Measurements from ENCODE around the gene CDC25B. TPM values are rescaled to one million over a fixed set of nuclear protein-coding genes. Genes with fewer than 3 reads are reported as not detected.

CDC25B gene
- total RNA-seq, result 103 and 105 TPM in 2 replicates

DNA sequence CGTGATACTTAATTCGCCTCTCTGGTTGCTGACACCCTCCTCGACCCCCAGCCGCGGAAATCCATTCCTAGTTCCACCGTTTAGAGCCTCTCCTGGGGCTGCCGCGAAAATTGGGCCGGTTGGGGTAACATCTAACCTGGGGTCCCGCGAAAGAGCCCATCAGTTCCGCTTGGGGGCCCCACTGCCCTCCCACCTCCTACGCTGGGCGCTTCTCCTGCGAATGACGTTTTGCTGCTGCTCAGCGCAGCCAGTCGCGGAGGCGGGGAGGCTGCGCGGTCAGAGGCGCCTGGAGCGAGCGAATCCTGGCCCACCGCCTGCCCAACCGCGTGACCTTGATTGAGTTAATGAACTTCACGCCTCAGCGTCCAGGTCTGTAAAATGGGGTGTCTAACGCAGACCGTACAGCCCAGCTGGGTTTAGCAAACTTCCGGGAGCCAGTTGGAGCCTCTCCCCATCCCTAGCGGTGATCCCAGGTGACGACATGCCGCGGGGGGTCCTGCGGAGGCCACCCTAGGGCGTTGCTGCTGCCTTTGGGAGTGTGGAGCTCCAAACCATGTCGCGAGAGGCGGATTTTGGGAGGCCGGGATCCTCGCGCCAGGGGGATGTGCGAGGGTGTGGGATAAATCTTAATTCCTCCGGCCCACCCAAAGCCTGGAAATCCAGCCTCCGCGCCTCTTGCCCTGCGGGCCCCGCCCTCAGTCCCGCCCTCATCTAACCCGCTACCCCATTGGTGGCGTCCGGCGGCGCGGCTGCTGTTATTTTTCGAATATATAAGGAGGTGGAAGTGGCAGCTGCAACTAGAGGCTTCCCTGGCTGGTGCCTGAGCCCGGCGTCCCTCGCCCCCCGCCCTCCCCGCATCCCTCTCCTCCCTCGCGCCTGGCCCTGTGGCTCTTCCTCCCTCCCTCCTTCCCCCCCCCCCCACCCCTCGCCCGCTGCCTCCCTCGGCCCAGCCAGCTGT is at the start of gene CDC25B:
Gene CDC25B, plus strand, starts transcription at position 800 of the 958 bp plus-strand sequence. CDS start 222 bp downstream, outside the sequence.

DNA sequence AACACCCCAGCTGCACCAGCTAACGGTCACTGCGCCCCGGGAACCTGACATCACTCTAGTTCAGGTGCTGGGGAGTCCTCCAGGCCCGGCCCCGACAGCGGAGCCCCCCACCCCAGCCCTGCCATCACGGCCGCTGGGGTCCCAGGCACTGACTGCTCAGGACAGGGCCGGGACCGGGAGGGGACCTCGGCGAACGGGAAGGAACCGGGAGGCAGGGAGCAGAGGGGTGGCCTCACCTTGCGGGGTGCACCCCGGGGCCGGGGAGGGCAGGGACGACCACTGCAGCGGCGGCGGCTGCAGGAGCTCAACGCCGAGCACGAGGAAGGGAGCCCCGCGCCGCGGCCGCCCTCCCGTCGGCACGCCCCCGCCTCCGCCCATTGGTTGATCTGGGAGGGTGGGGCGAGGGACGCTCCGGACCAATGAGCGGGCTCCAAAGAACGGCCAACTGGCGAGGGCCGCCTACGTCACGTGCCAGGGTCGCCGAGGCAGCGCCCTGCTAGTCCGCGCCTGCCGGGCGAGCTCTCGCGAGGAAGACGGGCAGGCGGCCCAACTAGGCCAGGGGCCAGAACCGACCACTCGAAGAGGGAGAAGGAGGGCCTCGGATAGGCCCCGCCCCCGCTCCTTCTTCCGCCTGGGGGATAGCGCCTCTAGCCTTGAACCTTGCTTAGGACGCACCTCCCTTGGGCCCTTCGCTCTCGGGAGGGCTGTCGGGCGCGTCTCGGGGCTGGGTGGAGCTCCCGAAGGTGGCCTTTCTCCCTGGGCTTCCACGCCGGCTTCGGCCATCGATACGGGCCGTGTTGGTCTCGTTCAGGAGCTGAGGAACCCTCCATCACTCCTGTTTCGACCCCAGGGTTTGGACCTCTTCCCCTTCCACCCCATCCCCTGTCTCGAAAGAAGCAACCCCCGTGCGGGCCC is 28.4 kb upstream of the CDC25B start, which contains the start of gene ADISSP:
Gene ADISSP, minus strand, starts transcription at position 327 of the 915 bp plus-strand sequence. CDS start 7,653 bp downstream, outside the sequence.

DNA sequence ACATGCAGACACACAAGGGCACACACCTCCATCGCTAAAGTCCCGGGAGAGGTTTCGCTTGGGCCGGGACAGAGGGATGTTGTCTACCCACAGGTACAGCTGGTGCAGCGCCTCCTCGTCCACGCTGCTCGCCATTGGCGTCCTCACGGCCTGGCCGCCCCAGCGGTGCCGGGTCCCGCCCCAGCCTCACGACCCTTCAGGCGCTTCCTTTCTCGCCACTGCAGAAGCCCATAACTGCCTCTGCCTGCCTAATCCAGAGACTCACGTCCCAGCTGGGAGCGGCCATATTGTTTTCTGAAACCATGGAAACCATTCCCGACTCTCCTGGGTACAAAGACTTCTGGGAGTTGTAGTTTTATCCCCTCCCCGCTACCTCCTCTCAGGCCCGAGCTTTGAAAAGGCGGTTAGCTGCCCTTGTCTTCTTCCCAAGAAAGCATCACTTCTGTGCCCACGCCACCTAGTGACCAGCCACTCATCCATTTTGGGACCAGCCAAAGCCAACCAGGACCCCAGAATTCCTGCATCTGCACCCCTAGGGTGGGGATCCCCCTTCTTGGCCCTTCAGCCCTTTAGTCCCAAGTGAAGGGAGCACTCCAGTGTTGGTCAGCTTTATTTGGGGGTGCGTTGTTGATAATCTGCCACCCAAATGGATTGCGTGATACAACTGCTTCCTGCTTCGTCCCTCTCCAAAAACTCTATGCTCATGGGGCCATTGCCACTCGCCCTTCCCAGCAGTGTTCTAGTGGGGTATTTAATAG is 14.8 kb upstream of the CDC25B start, which contains the start of gene SPEF1:
Gene SPEF1, minus strand, starts transcription at position 296 of the 758 bp plus-strand sequence. Its CDS starts 161 bp downstream, at position 135.

DNA sequence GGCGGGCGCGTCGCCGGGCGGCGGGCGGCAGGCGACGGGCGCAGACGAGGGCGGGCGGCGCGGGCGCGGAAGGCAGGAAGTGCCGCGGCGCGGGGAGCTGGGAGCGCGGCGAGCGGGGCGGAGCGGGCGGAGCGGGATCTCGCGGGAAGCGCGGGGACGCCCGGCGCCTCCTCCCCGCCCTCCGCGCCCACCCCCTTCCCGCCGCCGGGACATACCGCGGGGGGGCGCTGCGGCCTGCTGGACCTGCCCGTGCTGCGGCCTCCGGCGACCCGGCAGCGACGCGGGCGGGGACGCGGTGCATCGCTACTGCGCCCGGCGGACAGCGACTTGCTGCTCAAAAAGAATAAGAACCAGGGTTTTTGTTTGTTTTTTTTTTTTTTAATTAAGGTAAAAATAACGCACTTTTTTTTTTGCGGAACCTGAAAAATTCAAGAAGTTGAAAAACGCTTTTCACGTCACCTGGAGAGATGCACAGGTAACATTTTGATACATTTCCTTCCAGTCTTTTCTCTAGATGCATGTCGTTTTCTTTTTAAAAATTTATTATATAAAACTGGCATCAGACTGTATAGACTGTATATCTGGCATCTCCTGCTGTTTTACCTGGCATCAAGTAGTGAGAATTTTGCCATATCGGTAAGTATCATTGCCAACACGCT is 9.3 kb upstream of the CDC25B start, which contains the start of gene CENPB:
Gene CENPB, minus strand, starts transcription at position 76 of the 659 bp plus-strand sequence. CDS start 257 bp downstream, outside the sequence.

GRCh38 chr20:3820048-3820900 is 24.2 kb downstream of the CDC25B start, which contains the start of gene AP5S1:
TSS of gene AP5S1 (plus strand) at chr20:3820547. CDS start at chr20:3822118, 1,571 bp downstream.

DNA sequence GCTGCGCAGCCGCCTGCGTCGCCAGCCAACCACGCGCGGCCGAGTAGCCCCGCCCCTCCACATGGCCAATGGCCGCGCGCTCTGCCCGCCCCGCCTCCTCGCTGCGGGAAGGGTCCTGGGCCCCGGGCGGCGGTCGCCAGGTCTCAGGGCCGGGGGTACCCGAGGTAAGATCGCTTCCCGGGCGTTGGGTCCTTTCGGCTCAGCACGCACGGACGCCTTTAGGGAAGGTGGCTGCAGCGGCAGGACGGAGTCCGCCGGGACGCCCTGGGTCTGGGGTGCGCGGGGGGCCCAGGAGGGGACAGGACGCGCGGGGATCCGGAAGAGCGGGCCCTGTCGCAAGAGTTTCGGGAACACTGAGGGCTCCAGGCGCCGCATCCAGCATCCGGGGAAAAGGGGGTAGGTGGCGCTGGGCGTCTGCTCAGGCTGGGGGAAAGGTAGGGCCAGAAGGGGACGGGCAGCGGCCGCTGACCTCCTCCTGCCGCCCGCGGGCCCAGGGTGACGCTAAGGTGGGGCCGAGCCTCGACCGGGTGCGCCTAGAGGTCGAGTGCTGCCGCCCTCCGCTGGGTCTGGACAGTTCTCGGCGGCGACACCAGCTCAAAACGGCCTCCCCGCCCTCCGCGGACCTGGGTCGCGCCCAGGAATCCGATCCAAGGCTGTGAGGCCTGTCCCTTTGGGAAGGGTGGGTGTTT is 50.8 kb downstream of the CDC25B start, which contains the start of gene MAVS:
Gene MAVS, plus strand, starts transcription at position 95 of the 689 bp plus-strand sequence. CDS start 7,791 bp downstream, outside the sequence.

Other genes with a start within 250 kb of the CDC25B start
- not detected in 2 replicates for gene GFRA4, start 132.9 kb upstream of the CDC25B start, total RNA-seq
- 136 and 154 TPM in 2 replicates for gene ADAM33, start 114.3 kb upstream of the CDC25B start, total RNA-seq
- not detected in 2 replicates for gene SIGLEC1, start 83.7 kb upstream of the CDC25B start, total RNA-seq
- gene HSPA12B, start 63.6 kb upstream of the CDC25B start, total RNA-seq, result 2.6 and 5.1 TPM in 2 replicates
- gene ADISSP, start 28.6 kb upstream of the CDC25B start, total RNA-seq, result 40.5 and 41.7 TPM in 2 replicates
- 0.15 and 0.17 TPM in 2 replicates for gene SPEF1, start 14.9 kb upstream of the CDC25B start, total RNA-seq
- gene CENPB, start 9.6 kb upstream of the CDC25B start, total RNA-seq, result 149 and 205 TPM in 2 replicates
- 23.0 and 32.7 TPM in 2 replicates for gene AP5S1, start 24.2 kb downstream of the CDC25B start, total RNA-seq
- gene MAVS, start 50.5 kb downstream of the CDC25B start, total RNA-seq, result 25.2 and 31.3 TPM in 2 replicates
- gene PANK2, start 93.1 kb downstream of the CDC25B start, total RNA-seq, result 62.2 and 72.3 TPM in 2 replicates
- 31.9 and 33.7 TPM in 2 replicates for gene RNF24, start 219.2 kb downstream of the CDC25B start, total RNA-seq